ENCODE results near the gene ARID3B.

DNA sequence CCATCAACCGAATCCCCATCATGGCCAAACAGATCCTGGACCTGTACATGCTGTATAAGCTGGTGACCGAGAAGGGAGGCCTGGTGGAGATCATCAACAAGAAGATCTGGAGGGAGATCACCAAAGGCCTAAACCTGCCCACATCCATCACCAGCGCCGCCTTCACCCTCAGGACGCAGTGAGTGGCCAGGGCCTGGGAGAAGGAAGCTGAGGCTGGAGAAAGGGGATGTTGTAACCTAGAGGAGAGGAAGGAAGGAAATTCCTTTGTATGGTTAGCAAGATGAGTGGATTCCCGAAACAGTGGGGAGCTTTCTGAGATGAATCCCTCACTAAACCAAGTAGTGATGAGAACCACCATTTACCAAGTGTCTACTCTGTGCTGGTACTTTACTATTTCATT, 48.8 kb downstream of the ARID3B start:
- TF ChIP-seq POLR2A (IDR thresholded peaks at IDR 0.05) = no peak
- TF ChIP-seq, protein P1, sequence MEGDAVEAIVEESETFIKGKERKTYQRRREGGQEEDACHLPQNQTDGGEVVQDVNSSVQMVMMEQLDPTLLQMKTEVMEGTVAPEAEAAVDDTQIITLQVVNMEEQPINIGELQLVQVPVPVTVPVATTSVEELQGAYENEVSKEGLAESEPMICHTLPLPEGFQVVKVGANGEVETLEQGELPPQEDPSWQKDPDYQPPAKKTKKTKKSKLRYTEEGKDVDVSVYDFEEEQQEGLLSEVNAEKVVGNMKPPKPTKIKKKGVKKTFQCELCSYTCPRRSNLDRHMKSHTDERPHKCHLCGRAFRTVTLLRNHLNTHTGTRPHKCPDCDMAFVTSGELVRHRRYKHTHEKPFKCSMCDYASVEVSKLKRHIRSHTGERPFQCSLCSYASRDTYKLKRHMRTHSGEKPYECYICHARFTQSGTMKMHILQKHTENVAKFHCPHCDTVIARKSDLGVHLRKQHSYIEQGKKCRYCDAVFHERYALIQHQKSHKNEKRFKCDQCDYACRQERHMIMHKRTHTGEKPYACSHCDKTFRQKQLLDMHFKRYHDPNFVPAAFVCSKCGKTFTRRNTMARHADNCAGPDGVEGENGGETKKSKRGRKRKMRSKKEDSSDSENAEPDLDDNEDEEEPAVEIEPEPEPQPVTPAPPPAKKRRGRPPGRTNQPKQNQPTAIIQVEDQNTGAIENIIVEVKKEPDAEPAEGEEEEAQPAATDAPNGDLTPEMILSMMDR (IDR thresholded peaks at IDR 0.05) = no peak
